ENCODE measurements around the gene WDR62.

Gene WDR62

GRCh38 chr19:36144624-36145023 is 89.9 kb downstream of the WDR62 start:
- DNase-seq: no peak

DNA sequence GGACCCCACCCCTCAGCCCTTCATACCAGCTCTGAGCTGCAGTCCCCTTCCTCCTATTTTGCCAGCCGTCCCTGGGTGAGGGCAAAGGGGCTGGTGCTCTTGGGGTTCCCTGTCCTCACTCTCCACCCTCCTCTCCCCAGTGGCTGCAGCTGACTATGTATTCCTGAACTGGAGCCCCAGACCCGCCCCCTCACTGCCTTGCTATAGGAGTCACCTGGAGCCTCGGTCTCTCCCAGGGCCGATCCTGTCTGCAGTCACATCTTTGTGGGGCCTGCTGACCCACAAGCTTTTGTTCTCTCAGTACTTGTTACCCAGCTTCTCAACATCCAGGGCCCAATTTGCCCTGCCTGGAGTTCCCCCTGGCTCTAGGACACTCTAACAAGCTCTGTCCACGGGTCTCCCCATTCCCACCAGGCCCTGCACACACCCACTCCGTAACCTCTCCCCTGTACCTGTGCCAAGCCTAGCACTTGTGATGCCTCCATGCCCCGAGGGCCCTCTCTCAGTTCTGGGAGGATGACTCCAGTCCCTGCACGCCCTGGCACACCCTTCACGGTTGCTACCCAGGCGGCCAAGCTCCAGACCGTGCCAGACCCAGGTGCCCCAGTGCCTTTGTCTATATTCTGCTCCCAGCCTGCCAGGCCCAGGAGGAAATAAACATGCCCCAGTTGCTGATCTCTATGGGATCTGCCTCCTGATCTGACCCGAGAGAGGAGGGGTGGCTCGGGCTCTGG is 95.1 kb downstream of the WDR62 start:
- no peak for DNase-seq

DNA sequence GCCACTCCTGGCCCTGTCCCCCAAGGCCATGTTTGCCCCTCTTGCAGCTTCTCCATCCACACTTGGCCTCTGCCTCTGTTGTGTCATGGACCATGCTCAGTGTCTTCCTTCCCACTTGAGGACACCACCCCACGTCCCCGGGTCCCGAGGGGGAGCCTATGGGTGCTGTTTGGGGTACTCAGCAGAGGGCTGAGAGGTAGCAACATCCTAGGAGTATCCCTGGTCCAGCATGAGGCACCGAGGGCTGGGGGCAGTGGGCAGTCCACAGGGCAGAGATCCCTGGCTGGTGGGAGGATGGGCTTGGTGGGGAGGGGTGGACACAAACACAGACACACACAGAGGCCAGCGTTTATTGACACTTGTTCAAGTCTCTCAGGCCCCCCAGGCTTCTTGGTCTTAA is 95.9 kb downstream of the WDR62 start:
- no peak for DNase-seq

DNA sequence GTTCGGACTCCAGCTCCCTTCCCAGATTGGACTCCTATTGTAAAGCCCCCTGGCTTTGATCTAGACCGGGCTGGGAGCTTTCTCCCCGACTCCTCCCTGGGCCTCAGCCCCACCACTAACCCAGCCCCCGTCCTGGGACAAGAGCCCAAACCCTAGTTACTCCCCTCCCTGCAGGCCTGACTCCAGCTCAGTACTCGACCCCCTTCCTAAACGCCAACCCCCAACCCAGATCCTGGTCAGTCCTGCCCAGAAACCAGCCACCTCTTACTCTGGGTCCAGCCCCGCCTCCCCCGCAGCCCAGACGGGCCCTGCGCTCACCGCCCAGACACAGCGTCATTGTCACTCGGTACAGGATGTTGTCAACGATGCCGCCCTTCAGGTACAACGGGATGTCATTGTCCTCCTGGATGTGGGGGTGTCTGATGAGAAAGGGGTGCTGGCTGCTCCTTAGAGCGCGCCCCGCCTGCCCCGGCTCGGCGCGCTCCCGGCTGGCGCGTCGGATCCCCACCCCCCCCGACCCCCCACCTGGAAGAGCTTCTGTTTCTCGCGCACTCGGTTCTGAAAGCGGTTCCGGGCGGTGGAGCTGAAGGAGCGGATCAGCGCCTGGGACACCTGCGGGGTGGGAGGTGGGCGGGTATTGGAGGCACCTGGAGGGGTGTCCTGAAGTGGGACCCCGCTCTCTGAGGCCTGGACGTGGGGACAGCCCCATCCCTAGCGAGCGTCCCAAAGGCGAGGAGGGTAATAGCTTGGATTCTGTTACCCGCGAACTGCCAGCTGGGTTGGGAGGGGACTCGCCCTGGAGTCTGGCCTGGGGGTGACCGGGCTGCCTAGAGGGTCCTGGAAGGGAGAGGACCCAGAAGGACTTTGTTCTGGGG is 96.7 kb downstream of the WDR62 start:
- DNase-seq: no peak

- no peak for DNase-seq
Observed at GRCh38 chr19:36152019-36152351, 97.3 kb downstream of the WDR62 start.

DNA sequence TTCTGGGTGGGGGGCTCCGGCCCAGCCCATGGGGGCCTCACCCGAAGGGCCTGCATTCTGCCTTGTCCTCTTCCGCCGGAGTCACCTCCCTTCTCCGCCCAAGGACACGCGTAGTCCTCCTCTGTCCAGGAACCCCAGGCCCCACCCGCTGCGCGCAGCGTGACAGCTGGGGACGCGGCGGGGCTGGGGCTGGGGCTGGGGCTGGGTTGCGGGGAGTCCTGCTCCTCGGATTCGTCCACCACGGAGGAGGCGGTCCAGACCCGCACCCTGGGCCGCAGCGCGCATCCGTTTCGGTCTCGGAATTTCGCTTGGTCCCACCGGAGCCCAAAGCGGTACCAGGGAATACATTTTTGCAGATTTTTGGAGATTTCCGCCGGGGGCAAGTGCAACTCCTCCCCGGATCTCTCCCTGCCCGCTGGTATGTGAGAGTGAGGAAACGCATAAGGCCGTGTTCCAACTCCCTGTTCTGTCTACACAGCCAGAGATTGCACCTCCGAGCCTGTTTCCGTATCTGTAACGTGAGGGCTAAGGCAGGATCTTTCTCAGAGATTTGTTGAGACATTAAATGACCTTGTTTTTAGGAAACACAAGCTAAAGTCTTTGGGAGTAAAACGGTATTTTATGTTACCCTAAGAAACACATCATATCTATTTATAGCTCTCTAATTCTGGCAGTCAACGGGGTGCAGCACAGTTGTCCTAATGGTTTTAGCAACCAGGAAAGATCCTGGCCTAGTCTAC is 97.8 kb downstream of the WDR62 start, which contains the start of gene COX7A1:
Gene COX7A1, minus strand, starts transcription at position 96 of the 740 bp plus-strand sequence. Its CDS starts 40 bp downstream, at position 56.
- DNase-seq: no peak

- DNase-seq: no peak
Observed at GRCh38 chr19:36153126-36153525, 98.4 kb downstream of the WDR62 start.
